Measurements from ENCODE around the gene FAM184A. TPM values are rescaled to one million over a fixed set of nuclear protein-coding genes. Genes with fewer than 3 reads are reported as not detected.
A peak's percentile ranks its signal among the peaks of the same experiment; 100 is the strongest.

Gene FAM184A
- total and polyA plus RNA-seq, 2 of the 13 experiments (the other 11 are each of a cell fraction or from before 2014, with no cell fraction given), result 7.0 to 18.0 TPM

- H3K36me3 ChIP-seq (replicated peaks in 1 of 2; ENCODE audit: control insufficient read depth in 1 of 2, insufficient read depth in 2 of 2, low read length in 2 of 2), result no peaks in the 10 kb centered on the region
- H3K4me2 ChIP-seq (ENCODE audit: low read depth, low read length), result no peak overlapping the region
- 0 out of 2 replicates have a peak, but pooled peaks cover 7% of the 10 kb centered on the region for H3K4me1 ChIP-seq (ENCODE audit: insufficient read depth, low read length)
- H2AFZ ChIP-seq (ENCODE audit: low read length), result no peak overlapping the region
- H3K9ac ChIP-seq (ENCODE audit: insufficient read depth, low read depth, low read length), result no peak overlapping the region
- ATAC-seq (peak; percentile 64), FAIRE-seq (no peak), DNase-seq (ENCODE audit: low spot score) (peak; percentile 18)
- H3K9me3 ChIP-seq (ENCODE audit: low read length), result no peaks in the 10 kb centered on the region
- CTCF ChIA-PET (ENCODE audit: low intra/inter-chr PET ratio, low total read pairs), result no interaction called here
- H3K27ac ChIP-seq (ENCODE audit: extremely low read length, insufficient read depth, low read length), result no peak overlapping the region
- no TSS peak for BruUV-seq (replicated peaks)
- H4K20me1 ChIP-seq (ENCODE audit: insufficient read depth, low read length), result no peaks in the 10 kb centered on the region
- TF ChIP-seq SKIL (CRISPR knock-in tag; IDR thresholded peaks at IDR 0.05; ENCODE audit: borderline replicate concordance), result no peak
- TF ChIP-seq THRA (CRISPR knock-in tag; IDR thresholded peaks at IDR 0.05; ENCODE audit: borderline replicate concordance), result no peak
- TF ChIP-seq ZNF326 (CRISPR knock-in tag; IDR thresholded peaks at IDR 0.05; ENCODE audit: borderline replicate concordance), result no peak
- no peak for TF ChIP-seq ZNF350 (CRISPR knock-in tag; IDR thresholded peaks at IDR 0.05; ENCODE audit: borderline replicate concordance, low read depth)
- TF ChIP-seq ZNF530 (CRISPR knock-in tag; IDR thresholded peaks at IDR 0.05; ENCODE audit: low read depth), result no peak
- no peak for TF ChIP-seq ZNF792 (CRISPR knock-in tag; IDR thresholded peaks at IDR 0.05)
- TF ChIP-seq ONECUT2 (CRISPR knock-in tag; IDR thresholded peaks at IDR 0.05), result no peak
- no peak for TF ChIP-seq BRCA1 (CRISPR knock-in tag; IDR thresholded peaks at IDR 0.05)
- TF ChIP-seq CSRNP2 (CRISPR knock-in tag; conservative IDR thresholded peaks at IDR 0.05; ENCODE audit: low read depth), result no peak
- TF ChIP-seq ZBED4 (CRISPR knock-in tag; IDR thresholded peaks at IDR 0.05; ENCODE audit: borderline replicate concordance), result no peak
- no peak for TF ChIP-seq MZF1 (CRISPR knock-in tag; IDR thresholded peaks at IDR 0.05; ENCODE audit: borderline replicate concordance)
- no peak for TF ChIP-seq NR2C2 (CRISPR knock-in tag; IDR thresholded peaks at IDR 0.05; ENCODE audit: borderline replicate concordance)
- no peak for TF ChIP-seq SNAPC5 (CRISPR knock-in tag; IDR thresholded peaks at IDR 0.05; ENCODE audit: borderline replicate concordance)
- TF ChIP-seq HDAC2 (CRISPR knock-in tag; IDR thresholded peaks at IDR 0.05), result no peak
- H3K27me3 ChIP-seq (ENCODE audit: control insufficient read depth in 1 of 2, insufficient read depth in 2 of 2, low read length in 2 of 2), result no peaks in the 10 kb centered on the region
- H3K4me3 ChIP-seq (replicated peaks in 1 of 3; ENCODE audit: insufficient read depth in 1 of 3, low read depth in 2 of 3, low read length in 3 of 3), result no peak overlapping the region
- in situ Hi-C loops (cut with HindIII; ENCODE audit: extremely low pct_ligation_motif_present, low pct_unique_long_range_greater_than_20kb) (no loop called here), intact Hi-C loops (cut with micrococcal nuclease; ENCODE audit: unreplicated experiment) (no loop called here)
- H3K79me2 ChIP-seq (ENCODE audit: insufficient read depth, low read length), result no peaks in the 10 kb centered on the region
- POLR2A ChIA-PET, result no interaction called here
- 70% methylated on average over 3 of the region's 3 CpGs for WGBS (ENCODE audit: low lambda C conversion rate)
Measured at GRCh38 chr6:118965371-118965770, 113.1 kb downstream of the FAM184A start.
